Tongue (tissue), 2 donors: ENCODE measurements around the gene SSBP3. TPM values are rescaled to one million over a fixed set of nuclear protein-coding genes. Genes with fewer than 3 reads are reported as not detected.

Experiments used
- DNase-seq: peaks from one replicate; pipeline ENCODE4 v3.0.0-alpha.2; 2015
- total RNA-seq: library from RNA; depleted of rRNA; stranded (reverse); fragments of >200 nt; gene quantifications from one replicate; pipeline ENCODE4 v1.2.3, GENCODE V29; 2014

The SSBP3 gene
- total RNA-seq, 1 donor from 2014 or later, result 17.2 TPM

DNA sequence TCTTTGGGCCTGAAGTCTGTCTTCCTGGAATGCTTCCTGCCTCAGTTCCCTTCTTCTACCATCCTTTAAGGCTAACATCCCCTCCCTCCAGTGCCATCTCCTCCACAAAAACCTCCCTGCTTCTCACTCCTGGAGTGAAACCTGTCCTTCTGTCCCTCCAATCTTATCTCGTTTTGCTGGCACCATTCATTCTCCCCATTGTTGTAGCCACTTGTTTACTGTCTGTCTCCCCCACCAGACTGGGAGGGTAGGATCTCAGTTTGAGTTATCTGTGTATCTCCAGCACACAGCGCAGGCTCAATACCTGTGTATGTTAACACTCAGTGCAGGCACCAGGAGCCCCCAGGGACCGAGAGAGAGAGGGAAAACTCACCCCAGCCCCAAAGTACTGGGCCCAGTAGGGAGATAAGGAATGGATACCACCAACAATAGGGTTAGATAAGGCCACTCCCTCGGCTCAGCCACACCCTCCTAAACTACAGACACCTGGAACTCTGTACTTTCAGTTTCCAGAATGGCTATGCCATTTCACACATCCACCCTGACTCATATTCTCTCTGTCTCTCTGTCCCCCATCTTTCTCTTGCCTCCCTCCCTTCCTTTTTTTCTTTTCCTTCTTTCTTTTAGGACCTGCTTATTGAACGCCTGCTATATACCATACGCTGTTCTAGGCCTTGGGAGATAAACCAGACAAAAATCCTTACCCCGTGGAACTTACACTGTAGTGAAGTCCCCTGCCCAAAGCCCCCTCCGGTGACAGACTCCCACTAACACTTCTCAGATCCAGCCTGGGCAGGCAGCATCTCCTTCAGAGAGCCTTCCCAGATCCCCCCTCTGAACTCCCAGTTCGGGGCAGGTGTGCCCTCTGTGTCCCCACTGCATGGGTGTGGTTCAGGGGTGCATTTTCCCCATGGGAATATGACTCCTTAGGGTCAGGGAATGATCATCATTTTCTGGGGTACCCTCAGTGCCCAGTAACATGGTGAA, 3.3 kb upstream of the SSBP3 start:
- no peak for DNase-seq

DNA sequence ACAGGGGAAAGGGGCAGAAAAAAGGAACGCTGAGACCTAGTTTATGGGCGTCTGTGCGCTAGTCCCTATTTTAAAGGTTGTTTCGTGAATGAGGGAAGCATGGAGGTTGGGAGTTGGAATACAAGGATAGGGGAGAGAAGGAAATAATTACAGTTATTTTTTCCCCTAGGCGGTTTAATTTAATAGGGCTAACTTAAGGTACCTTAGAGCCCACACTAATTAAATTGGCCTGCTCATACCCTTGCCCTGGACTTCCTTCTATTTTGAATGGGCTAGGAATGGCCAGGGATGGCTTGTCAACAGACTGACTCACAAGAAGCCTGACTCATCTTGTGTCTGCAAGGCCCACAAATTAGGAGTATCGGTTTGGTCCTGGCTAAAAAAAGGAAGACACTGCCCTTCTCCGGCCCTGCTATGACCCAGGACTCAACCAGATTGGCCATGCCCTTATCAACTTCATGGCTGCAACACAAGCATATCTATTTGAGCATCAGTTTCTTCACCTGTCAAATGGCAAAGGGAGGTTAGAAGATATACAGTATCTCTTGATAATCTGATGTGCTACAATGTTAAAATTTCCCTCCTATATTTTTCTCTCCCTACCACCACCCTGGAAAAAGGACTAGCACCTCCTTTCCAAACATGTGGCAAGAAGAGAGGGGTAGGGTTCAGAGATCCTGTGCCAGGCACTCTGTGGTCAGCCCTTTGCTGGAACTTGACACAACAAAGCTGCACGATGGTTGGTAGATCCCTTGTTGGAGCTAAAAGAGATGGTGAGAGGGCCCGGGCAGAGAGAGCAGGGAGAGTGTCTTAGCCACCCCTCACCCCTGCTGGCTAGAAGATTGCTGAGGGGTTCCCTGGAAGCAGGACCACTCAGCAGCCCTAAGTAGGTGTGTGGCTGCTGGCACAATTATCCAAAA, 2.2 kb upstream of the SSBP3 start:
- no peak for DNase-seq

DNA sequence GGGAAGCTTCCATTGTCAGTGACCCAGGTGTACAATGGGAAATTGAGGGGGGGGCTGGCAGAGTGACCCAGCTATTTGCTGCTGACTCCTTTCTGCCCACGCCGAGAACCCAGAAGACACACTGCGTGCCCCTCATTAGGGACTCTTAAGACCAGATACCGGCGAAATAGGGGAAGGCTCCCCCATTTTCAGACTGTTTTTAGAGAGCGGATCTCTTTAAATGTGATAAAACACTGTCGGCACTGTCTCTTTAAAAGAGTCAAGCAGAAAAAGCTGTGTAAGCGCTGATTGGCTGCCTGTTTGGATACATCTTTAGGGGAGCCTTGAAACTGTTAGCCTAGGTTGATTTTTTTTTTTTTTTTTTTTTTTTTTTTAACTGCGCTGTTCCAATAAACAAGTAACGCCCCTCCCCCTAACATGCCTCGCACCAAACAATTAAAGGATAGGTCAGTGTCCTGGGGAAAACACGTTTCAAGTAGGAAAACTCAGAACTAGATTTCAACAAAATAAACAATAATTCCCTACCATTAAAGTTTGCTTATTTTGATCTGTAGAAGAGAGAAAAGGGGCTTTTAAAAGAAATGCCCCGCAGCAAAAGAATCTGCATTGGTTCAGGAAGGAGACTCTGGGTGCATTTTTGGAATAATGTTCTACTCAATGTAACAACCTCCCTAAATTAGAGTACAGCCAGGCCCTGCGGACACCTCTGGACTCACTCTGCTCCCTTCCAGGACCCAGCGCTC, 1.4 kb upstream of the SSBP3 start:
- DNase-seq, result peak; percentile 96

DNA sequence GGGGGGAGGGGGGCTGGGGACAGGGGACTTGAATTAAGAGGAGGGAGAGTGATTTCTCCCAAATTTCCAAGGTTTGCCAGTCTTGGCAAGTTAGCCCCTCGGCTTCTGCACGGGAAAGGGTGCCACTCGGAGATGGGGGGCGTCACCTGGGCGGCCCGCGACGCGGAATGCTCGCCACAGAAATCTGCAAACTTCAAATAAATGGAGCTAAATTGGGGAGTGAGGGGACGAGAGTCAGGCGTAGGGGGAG, 885 bp upstream of the SSBP3 start:
- DNase-seq, result no peak

DNA sequence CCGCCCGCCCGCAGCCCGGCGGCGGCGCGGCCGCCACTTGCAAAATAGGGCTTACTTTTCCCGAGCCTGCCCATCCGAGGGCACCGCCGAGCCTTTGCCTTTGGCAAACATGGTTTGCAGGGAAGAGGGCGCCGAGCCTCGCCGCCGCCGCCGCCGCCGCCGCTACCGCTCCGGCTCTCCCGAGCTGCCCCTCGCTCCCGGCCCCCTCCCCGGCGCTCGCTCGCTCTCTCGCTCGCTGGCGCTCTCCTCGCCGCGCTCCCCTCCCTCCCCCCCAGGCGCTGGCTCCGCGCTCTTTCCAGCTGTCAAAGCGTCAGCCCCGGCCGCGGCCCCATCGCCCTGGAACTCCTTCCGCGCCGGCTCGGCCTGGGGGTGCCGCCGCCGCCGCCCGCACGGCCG, 298 bp downstream of the SSBP3 start:
- DNase-seq, result no peak

DNA sequence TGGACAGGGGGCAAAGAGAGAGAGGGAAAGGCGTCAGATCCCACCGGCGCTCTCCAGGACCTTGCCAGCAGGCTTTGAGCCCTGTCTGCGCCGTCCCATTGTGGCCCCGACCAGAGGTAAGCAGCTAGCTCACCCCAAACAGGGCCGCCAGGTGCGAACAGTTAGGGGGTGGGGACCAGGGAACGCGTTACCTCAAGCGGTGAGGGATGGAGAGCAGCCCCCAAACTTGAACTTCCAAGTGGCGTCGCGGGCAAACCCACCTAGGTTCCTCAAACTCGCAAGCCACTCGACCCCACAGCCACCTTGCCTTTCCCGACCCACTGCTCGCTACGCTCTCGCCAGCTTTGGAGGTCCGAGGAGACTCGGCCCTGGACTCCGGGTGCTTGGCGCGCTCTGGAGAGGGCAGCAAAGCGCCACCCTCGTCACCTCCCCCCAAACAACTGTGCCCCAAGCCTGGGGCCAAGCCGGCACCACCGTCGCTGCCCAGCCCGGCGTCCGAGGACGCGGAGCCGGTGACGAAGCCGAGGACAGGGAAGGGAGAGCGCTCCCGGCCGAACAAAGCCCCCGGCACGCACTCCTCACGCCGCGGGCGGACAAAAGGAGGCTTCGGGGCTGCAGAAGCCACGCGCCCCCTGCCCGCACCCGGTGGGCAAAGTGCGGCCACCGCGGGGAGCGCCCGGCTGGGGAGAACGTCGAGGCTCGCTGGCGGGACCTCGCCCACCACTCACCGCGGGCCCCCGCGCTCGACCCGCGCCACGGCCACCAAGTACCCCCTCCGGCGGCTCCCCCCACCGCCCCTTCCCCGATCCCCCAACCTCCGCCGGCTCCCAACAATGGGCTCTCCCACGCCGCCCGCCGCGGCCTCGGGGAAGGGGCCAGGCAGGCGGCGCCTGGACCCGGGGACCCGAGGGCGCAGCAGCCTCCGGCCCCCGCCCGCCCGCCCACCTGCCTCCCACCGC, 976 bp downstream of the SSBP3 start:
- DNase-seq, result no peak

DNA sequence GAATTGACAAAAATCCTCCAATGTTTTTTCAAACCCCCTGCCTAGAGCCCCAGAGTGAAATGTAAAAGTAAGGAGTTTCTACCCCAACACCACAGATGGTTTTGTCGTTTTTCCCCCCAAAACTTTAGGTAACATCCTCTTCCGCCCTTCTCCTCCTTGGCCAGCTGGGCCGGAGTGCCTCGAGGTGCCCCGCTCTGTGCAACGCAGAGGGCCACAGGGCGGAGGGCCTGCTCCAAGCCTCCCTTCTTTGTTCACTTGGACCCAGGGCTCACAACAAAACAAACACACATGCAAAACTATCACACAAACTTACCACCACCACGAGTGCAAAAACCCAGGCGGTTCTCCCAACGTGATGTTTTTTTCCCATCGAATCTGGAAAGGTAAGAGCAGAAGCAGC, 1.9 kb downstream of the SSBP3 start:
- no peak for DNase-seq

DNA sequence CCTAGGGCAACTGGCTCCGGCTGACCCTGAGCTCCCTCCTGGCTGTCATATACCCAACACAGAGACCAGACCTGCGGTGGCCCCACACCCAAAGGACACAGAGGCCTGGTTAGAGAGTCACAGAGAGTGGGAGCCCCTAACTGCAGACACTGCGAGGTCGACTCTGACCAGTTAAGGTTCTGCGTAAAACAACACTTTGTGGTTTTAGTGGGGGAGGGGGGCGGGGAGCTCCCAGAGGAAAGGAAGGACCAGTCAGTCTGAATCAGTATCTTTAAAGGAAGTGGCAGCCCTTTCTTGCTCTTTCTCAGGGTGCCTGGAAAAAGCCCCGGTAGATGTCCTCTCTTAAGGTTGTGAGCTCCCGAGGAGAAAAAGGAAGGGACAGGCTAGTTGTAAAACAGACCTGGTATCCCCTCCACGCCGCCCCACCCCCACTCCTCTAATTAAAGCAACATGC, 2.4 kb downstream of the SSBP3 start:
- no peak for DNase-seq

DNA sequence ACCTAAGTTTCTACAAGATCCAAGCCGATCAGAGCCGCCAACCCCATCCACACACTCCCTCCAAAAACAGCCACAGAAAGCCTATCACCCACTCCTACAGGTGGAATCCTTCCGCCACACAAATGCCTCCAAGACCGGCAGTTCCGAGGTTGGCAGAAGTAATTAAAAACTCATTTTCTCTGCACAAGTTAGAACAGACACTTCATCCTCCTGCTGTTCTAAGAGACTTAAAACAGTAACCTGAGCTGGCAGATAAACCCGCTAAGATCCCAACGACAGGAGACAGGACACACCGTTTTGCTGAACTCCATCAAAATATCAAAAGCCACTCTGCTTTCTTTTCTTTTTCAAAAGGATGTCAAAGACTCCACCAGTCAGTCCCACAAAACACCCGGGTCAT, 2.8 kb downstream of the SSBP3 start:
- DNase-seq, result no peak

DNA sequence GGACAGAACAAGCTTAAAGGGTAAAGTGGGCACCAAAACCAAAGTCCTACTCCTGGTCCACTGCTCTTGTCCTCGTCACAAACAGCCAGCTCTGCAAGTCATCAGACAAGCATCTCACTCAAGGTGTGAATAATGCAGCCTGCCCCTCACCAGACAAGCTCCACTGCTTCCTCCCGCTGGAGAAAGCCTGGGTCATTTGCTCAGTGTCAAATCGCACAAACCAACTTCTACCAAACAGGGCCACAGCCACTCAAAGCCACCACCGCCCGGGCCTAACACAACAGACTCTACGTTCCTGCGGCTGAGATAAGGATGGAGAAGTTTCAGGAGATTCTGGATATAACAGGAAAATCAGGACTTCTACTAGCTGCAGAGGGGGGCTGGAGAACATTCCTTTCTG, 3.3 kb downstream of the SSBP3 start:
- no peak for DNase-seq

DNA sequence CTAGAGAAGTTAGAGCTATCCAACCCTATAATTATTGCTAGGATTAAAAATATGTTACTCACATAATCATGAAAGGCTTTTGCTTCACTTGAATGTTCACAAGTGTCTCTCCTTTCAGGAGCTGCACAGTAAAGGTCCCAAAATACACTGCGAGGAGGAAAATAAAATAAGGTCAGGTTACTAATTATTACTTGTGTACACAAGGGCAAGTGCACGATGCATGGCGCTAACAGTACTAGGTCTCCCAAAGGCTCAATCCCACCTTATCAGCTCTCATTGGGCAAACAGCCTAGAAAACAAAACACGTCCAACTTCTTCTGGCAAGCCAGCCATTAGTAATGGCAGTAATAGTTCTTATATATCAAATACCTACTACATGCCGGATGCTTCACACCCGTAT, 4.4 kb downstream of the SSBP3 start:
- DNase-seq, result no peak

DNA sequence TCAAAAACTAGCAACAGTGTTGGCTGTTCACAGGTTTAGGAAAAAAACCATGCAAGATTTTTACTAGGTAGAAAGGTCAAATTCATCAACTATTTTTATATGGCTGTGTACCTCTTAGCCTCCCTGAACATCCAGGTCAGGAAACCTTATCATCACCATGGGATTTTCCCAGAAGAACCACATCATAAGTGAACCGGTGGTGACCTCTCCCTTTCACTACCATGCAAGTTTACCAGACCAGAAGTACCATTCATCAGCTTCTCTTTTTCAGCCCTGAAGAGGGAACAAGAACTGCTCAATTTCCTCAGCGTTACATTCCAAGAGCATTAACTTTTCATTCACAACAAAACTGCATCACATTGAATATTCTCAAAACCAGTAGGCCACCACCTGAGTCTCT, 5.9 kb downstream of the SSBP3 start:
- no peak for DNase-seq

DNA sequence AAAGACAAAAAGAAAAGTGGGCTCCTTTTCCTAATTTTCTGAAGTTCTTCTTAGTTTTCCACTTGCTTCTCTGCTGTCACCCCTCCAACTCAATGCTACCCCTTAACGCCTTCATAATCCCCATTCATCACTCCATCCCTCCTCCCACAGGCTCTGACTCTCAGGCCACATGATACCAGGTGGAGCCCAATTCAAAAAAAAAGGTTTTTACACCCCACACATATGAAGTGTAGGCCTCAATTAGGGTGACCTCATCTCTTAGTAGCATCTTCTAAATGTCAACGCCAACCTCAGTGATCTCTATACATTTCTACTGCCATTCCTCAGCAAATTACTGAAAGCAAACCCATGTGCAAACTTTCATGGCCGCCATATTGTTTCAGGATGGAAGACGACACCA, 6.4 kb downstream of the SSBP3 start:
- no peak for DNase-seq

DNA sequence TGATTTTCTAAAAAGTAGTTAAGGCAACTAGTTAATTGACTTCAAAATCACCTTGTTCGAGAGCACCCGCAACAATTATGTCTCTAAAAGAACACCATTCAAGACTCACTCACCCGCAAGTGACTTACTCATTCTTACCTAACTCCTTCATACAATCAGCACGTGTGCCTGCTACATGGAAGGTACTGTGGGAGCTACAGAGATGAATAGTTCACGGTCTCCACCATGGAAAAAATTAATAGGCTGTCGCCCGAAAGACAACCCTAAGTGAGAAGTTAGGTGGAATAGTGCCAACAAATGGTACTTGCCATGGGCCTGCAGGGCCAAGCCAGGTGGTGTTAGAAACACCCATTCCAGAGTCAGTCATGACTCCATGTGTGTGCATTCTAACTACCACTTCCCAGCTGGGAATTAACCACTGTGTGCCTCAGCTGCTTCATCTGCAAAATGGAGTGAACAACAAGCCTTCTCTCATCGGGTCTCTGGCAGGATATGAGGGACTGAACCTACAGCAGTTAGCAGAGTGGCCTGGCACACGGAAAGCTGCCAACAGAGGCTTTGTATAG, 7.1 kb downstream of the SSBP3 start:
- DNase-seq, result no peak

DNA sequence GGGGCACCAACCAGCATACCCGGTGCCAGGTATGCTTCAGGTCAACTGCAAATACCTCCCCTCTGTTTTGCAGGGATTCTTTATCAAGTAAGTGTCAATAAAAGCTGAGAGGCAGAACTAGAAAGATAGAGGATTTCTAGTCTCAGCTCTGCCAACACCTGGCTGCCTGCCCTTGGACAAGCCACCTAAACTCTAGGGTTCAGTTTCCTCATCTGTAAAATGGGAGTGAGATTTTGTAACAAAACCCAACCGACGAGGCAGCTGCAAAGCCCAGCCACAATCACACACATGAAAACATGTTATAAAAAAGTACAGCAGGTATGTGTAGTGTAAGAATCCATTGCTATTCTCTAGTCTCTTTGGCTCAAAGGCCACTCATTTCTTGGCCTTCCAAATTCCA, 8.2 kb downstream of the SSBP3 start:
- DNase-seq, result no peak

DNA sequence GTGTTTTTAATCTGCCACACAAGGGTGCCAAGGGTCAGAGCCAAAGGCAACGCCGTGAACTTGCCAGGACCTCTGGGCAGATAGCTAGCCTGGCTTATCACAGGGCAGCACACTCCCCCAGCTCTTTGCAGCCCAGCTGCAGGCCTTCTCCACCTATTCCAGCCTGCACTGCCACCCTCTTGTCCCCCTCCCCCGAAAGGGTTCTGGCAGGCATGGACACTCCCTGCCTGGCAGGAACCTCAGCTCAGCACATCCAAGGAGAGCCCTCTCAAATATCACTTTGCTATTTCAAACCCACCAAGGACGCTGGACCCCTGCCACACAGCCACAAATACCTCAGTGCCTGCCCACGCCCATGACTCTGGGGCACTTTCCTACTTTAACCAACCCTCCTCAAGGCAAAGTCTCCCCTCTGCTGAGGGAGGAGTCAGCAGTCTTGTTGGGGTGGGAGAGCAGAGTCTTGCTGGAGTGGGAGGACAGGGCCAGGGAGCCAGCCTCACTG, 9.1 kb downstream of the SSBP3 start:
- peak; percentile 92 for DNase-seq

DNA sequence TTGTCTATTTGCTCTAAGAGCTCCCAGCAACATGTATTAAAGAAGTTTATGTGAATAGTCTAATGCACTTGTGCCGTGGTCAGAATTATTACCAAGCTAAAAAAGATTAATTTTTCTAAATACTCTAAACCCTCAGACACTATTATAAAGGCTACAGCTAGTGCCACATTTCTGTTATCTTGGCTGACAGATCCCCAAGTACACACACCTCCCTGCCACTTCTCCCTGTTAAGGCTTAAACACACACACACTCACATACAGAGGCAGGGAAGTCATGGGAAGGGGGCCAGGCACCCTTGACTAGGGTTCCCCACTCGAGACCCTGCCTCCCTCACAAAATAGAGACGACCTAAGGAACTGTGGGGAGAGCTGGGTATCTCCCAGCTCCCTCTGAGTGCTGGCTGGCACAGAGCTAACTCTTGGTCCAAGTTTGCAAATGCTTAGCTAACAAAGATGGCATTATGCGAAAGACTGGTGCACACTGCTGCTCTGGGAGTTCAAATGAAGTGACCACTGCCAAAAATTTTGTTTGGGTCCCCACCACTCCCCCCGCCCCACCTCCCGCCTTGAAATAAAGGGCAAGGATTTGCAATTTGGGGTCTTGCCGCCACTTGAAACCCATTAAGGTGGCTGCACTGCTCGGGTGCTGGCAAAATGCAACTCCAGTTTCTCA, 9.8 kb downstream of the SSBP3 start:
- DNase-seq, result peak; percentile 63

DNA sequence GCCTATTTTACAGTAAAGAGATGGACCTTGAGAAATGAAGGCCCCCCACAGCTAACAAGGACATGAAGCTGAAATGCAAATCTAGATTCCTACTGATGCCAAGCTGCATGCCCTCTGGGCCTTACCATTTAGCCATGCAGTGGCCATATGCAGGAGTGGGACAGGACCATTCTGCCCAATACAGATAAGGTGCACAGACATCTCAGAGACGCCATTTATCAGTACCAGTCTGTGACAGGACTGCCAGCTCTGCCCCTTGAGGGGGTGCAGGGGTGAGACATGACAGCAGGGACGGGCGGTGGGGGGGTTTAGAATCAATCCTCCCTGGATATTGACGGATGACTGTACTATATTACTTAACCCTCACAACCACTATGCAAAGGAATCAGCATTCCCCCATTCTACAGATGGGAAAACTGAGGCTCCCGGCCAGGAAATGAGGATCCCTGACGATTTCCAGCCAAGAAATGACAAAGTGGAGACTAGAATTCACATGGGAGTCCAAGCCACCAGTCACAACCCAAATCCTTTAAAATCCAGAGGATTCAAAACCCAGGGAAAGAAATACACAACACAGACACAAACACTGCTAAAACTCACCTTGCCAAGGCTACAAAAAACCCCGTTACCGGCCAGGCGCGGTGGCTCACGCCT, 10.8 kb downstream of the SSBP3 start:
- DNase-seq, result no peak

DNA sequence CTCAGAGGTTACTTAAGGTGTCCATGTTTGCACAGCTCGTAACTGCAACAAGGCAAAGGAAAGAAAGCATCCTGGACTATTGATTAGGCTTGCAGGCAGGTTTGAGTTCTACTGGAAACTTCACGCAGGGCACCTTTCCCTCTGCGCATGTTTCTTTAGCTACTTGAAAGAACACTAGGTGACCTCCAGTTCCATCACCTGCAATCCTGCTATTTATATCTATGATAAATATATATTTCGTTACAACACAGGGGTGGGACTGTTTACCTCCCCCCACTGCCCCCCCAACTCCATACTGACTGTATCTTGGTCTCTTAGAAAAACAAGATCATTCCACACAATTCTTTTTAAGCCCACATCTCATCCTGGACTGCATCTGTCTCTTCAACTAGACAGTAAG, 12.1 kb downstream of the SSBP3 start:
- no peak for DNase-seq

DNA sequence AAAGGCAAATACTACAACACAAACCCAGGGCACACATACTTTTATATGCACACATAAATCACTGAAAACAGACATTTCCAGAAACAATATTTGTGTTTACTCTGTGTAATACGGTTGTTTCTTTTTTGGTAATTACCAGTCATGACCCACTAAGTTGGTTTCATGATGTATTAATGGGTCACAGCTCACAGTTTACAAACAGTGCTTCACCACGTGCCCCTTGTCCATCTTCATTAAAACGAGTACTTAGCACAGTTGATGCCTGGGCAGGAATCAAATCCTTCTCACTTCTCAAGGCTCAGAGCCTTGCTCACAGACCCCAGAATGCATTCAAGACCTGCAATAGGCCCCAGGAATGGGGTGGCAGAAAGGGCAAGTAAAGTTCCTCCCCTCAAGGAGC, 13.8 kb downstream of the SSBP3 start:
- DNase-seq, result no peak
